ENCODE results near the gene ASB18.
"Not testable (repeated sequence)": the region's sequence is repeated elsewhere in the genome, so short reads cannot be mapped to it uniquely, and the experiment has no call there.

Gene ASB18

GRCh38 chr2:236286873-236287545, 22.8 kb upstream of the ASB18 start:
- DNase-seq, result no peak

- DNase-seq, result no peak
Observed at GRCh38 chr2:236284208-236284607, 20.0 kb upstream of the ASB18 start.

GRCh38 chr2:236282406-236282805, 18.2 kb upstream of the ASB18 start:
- DNase-seq, result no peak

GRCh38 chr2:236281423-236281822, 17.2 kb upstream of the ASB18 start:
- no peak for DNase-seq

GRCh38 chr2:236273126-236273525, 8.9 kb upstream of the ASB18 start:
- no peak for DNase-seq

GRCh38 chr2:236271851-236272250, 7.6 kb upstream of the ASB18 start:
- DNase-seq, result no peak

GRCh38 chr2:236269876-236270275, 5.7 kb upstream of the ASB18 start:
- DNase-seq, result not testable (repeated sequence)

GRCh38 chr2:236265675-236266074, 1.5 kb upstream of the ASB18 start:
- DNase-seq, result no peak

- no peak for DNase-seq
Observed at GRCh38 chr2:236262238-236262637, 2.0 kb downstream of the ASB18 start.

GRCh38 chr2:236261452-236261851, 2.8 kb downstream of the ASB18 start:
- no peak for DNase-seq

GRCh38 chr2:236259371-236259770, 4.8 kb downstream of the ASB18 start:
- no peak for DNase-seq

- no peak for DNase-seq
Observed at GRCh38 chr2:236257575-236257974, 6.6 kb downstream of the ASB18 start.

GRCh38 chr2:236257136-236257535, 7.1 kb downstream of the ASB18 start:
- no peak for DNase-seq

- DNase-seq, result no peak
Observed at GRCh38 chr2:236256366-236256985, 7.7 kb downstream of the ASB18 start.

GRCh38 chr2:236254674-236255073, 9.5 kb downstream of the ASB18 start:
- no peak for DNase-seq

GRCh38 chr2:236254001-236254400, 10.2 kb downstream of the ASB18 start:
- DNase-seq, result no peak

- no peak for DNase-seq
Observed at GRCh38 chr2:236252602-236253001, 11.6 kb downstream of the ASB18 start.

- DNase-seq, result no peak
Observed at GRCh38 chr2:236250909-236251579, 13.2 kb downstream of the ASB18 start.

GRCh38 chr2:236250286-236250685, 13.9 kb downstream of the ASB18 start:
- DNase-seq, result no peak

- DNase-seq, result no peak
Observed at GRCh38 chr2:236249066-236249465, 15.1 kb downstream of the ASB18 start.

- DNase-seq, result no peak
Observed at GRCh38 chr2:236246711-236247246, 17.4 kb downstream of the ASB18 start.

GRCh38 chr2:236244256-236244655, 19.9 kb downstream of the ASB18 start:
- DNase-seq, result no peak

GRCh38 chr2:236242057-236242495, 22.1 kb downstream of the ASB18 start:
- no peak for DNase-seq
